ENCODE measurements around the gene FBL. TPM values are rescaled to one million over a fixed set of nuclear protein-coding genes. Genes with fewer than 3 reads are reported as not detected.
"Not testable (repeated sequence)": the region's sequence is repeated elsewhere in the genome, so short reads cannot be mapped to it uniquely, and the experiment has no call there.

FBL gene
- total and polyA plus RNA-seq, 2 of the 4 experiments (the other 2 are of a cell fraction) = 259 to 446 TPM

DNA sequence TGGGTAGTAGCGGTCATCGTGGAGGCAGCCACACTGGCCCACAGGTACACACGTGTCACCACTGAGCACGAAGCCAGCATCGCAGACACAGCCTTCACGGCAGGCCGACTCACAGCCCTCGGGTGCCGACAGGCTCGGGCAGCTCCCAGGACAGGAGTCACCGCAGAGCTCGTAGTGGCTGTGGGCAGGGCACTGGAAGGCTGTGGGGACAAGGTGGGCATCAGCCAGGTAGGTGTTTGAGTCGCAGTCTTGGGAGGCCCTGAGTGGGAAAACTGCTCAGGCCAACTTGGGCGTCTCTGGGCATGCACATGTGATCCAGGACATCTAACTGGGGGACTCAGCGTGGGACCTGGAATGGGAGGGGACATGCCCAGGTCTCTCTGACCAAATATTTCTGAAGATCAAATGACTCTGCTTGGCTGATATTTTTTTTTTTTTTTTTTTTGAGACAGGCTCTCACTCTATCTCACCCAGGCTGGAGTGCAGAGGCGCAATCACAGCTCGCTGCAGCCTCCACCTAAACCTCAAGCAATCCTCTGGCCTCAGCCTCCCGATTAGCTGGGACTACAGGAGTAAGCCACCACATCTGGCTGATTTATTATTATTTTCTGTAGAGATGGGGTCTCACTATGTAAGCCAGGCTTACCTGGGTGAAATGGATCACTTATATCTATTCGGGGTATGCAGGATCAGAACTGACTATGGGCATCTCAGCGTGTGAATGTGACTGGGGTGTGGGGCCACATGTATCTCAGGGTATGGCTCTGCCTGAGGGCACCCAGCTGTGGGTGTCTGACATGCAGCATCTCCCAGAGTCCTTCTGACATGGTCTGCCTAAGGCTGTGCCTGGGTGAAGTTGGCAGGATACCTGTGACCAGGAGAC is 43.9 kb upstream of the FBL start:
- H3K18ac ChIP-seq (ENCODE audit: low read depth, low read length); H3K56ac ChIP-seq (ENCODE audit: extremely low read depth, insufficient read depth, low read length); H3K9me3 ChIP-seq (ENCODE audit: control insufficient read depth, insufficient read depth, low read length); H3K4me1 ChIP-seq (ENCODE audit: control insufficient read depth, insufficient read depth, low read length); H2BK5ac ChIP-seq (ENCODE audit: low read depth, low read length, poor library complexity, severe bottlenecking); H3K4me2 ChIP-seq (ENCODE audit: low read depth, low read length); CTCF ChIA-PET; H2BK20ac ChIP-seq (ENCODE audit: low read depth, low read length); H2AFZ ChIP-seq (replicated peaks; ENCODE audit: low read length, poor library complexity); in situ Hi-C loops (cut with MboI; ENCODE audit: low sequenced_read_pairs); POLR2A ChIA-PET (ENCODE audit: unreplicated experiment); BruUV-seq (replicated peaks); DNase-seq; H4K5ac ChIP-seq (ENCODE audit: low read depth, low read length); H3K9me1 ChIP-seq (ENCODE audit: insufficient read depth, low read length); H4K8ac ChIP-seq (ENCODE audit: low read depth in 2 of 2, low read length in 2 of 2); dilution Hi-C loops (cut with HindIII; ENCODE audit: low sequenced_read_pairs, unreplicated experiment); H3K9ac ChIP-seq (ENCODE audit: low read depth, low read length); H3K14ac ChIP-seq (replicated peaks; ENCODE audit: low read depth, low read length); H2AK5ac ChIP-seq (ENCODE audit: low read depth, low read length); H2BK15ac ChIP-seq (ENCODE audit: low read depth, low read length); H2BK120ac ChIP-seq (ENCODE audit: low read depth, low read length); H3K27ac ChIP-seq (ENCODE audit: insufficient read depth, low read length); H3K36me3 ChIP-seq (ENCODE audit: control insufficient read depth, insufficient read depth, low read length); H2AK9ac ChIP-seq (replicated peaks; ENCODE audit: low read depth, low read length, poor library complexity); H3K23ac ChIP-seq (ENCODE audit: low read depth, low read length); intact Hi-C loops (cut with micrococcal nuclease); H3K27me3 ChIP-seq (ENCODE audit: control insufficient read depth, insufficient read depth, low read length); H3K4ac ChIP-seq (ENCODE audit: low read depth, low read length); H4K20me1 ChIP-seq (ENCODE audit: insufficient read depth, low read length); H3K4me3 ChIP-seq (ENCODE audit: insufficient read depth, low read depth, low read length); ATAC-seq (ENCODE audit: low read depth); H3K79me1 ChIP-seq (ENCODE audit: low read depth in 1 of 2, low read length in 2 of 2); H4K91ac ChIP-seq (ENCODE audit: insufficient read depth, low read depth, low read length): not testable (repeated sequence)
- WGBS, 2 experiments (ENCODE audit: extremely low coverage in 2 of 2, insufficient read length in 1 of 2) = 75% methylated on average over 9 of the region's 20 CpGs; no CpG with 5 or more reads in 1 of the 2 experiments

DNA sequence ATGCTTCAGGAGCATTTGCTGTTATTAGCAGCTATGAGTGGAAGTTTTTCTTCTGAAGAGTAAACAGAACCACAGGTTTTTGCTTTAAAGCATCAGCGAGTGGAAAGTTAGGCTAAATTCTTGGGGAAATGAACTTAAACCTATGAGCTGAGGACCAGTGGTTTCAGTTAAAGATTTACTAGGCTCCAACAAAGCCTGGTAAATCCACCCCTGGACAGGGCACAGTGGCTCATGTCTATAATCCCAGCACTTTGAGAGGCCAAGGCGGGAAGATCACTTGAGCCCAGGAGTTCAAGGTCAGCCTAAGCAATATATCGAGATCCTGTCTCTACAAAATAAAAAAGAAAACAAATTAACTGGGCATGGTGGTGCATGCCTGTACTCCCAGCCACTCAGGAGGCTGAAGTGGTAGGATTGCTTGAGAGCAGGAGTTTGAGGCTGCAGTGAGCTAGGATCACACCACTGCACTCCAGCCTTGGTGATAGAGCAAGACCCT is 41.3 kb upstream of the FBL start:
- H2AK9ac ChIP-seq (replicated peaks; ENCODE audit: low read depth, low read length, poor library complexity); H2BK5ac ChIP-seq (ENCODE audit: low read depth, low read length, poor library complexity, severe bottlenecking); H3K4ac ChIP-seq (ENCODE audit: low read depth, low read length); DNase-seq; H3K4me3 ChIP-seq (ENCODE audit: insufficient read depth, low read depth, low read length); H3K4me1 ChIP-seq (ENCODE audit: control insufficient read depth, insufficient read depth, low read length); H3K9ac ChIP-seq (ENCODE audit: low read depth, low read length); H4K91ac ChIP-seq (ENCODE audit: insufficient read depth, low read depth, low read length); H3K9me1 ChIP-seq (ENCODE audit: insufficient read depth, low read length); POLR2A ChIA-PET (ENCODE audit: unreplicated experiment); H3K14ac ChIP-seq (replicated peaks; ENCODE audit: low read depth, low read length); H3K9me3 ChIP-seq (ENCODE audit: control insufficient read depth, insufficient read depth, low read length); H3K4me2 ChIP-seq (ENCODE audit: low read depth, low read length); H3K27ac ChIP-seq (ENCODE audit: insufficient read depth, low read length); H4K20me1 ChIP-seq (ENCODE audit: insufficient read depth, low read length); H3K79me1 ChIP-seq (ENCODE audit: low read depth in 1 of 2, low read length in 2 of 2); H4K5ac ChIP-seq (ENCODE audit: low read depth, low read length); H3K36me3 ChIP-seq (ENCODE audit: control insufficient read depth, insufficient read depth, low read length); H2AFZ ChIP-seq (replicated peaks; ENCODE audit: low read length, poor library complexity); H2BK120ac ChIP-seq (ENCODE audit: low read depth, low read length); in situ Hi-C loops (cut with MboI; ENCODE audit: low sequenced_read_pairs); H4K8ac ChIP-seq (ENCODE audit: low read depth in 2 of 2, low read length in 2 of 2); H3K56ac ChIP-seq (ENCODE audit: extremely low read depth, insufficient read depth, low read length); H3K18ac ChIP-seq (ENCODE audit: low read depth, low read length); BruUV-seq (replicated peaks); H2BK15ac ChIP-seq (ENCODE audit: low read depth, low read length); H3K27me3 ChIP-seq (ENCODE audit: control insufficient read depth, insufficient read depth, low read length); dilution Hi-C loops (cut with HindIII; ENCODE audit: low sequenced_read_pairs, unreplicated experiment); CTCF ChIA-PET; H2AK5ac ChIP-seq (ENCODE audit: low read depth, low read length); intact Hi-C loops (cut with micrococcal nuclease); H3K23ac ChIP-seq (ENCODE audit: low read depth, low read length); H2BK20ac ChIP-seq (ENCODE audit: low read depth, low read length); ATAC-seq (ENCODE audit: low read depth): not testable (repeated sequence)
- WGBS, 2 experiments (ENCODE audit: extremely low coverage in 2 of 2, insufficient read length in 1 of 2) = no CpG with 5 or more reads among the region's 3 CpGs
